Body of pancreas (tissue), 4 donors: ENCODE results near the gene TM2D3.

Experiments used
- CTCF ChIP-seq, 7 experiments: fragments of 450-650 bp in 4 of 7; fragments of 200-600 bp in 3 of 7; sonication (generic) in 3 of 7; IDR thresholded peaks; one replicate each; pipeline ENCODE4 v1.5.1; 2016 to 2019; ENCODE audit warnings: antibody characterized with exemption in 7 of 7
- POLR2A ChIP-seq, 3 donors: fragments of 450-650 bp; IDR thresholded peaks; one replicate each; pipeline ENCODE4 v1.6.1; 2016; ENCODE audit warnings: antibody characterized with exemption in 3 of 3, mild to moderate bottlenecking in 2 of 3

- TF ChIP-seq CTCF (IDR thresholded peaks at IDR 0.05) (no peak), POLR2A (IDR thresholded peaks at IDR 0.05) (no peak)
These were observed 45.1 kb downstream of the TM2D3 start for GRCh38 chr15:101607108-101607507.
